Measurements from ENCODE around the gene SWI5.
A peak's percentile ranks its signal among the peaks of the same experiment; 100 is the strongest.
"Not testable (repeated sequence)": the region's sequence is repeated elsewhere in the genome, so short reads cannot be mapped to it uniquely, and the experiment has no call there.

SWI5 gene
- 2.8 to 5.7 reads per million in 2 donors for total RNA-seq

DNA sequence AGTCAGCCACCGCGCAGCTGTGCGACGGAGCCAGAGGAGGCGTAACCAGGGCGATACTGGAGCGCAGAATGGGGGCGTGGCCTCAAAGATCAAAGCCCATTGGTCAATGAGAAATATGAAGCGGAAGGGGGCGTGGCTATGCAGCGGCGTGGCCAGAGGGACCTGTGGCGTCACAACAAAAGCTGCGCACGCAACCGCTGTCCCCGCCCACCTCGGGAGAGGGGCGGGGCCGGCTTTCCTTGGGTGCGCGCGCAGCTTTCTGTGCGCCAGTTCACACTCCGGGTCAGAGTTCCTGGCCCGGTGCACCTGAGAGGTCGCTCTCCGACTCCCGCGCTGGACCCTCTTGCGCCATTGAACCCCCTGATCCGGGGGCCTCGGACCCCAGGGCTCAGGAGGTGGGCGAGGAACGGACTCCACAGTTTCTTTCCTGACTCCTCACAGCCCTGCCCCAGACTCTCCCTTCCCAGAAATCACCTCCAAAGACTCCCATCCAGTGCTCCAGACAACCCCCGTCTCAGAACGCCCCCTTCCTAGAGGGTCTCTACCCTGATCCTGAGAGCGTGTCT, at the start of gene SWI5:
Gene SWI5 (plus strand): TSS at position 269 of the 566 bp plus-strand sequence.
- DNase-seq: peak; percentile 99 to 100 (median 99)

- no peak for DNase-seq
Measured at GRCh38 chr9:128226412-128226801, 49.7 kb upstream of the SWI5 start.

DNA sequence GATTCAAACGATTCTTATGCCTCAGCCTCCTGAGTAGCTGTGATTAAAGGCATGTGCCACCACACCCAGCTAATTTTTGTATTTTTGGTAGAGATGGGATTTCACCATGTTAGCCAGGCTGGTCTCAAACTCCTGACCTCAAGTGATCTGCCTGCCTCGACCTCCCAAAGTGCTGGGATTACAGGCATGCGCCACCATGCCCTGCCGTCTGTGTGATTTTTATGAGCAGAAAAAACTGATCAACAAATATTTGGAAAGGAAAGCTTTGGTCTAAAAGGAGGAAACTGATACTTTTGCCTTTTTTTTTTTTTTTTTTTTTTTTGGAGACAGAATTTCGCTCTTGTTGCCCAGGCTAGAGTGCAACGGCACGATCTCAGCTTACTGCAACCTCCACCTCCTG, 45.2 kb upstream of the SWI5 start:
- DNase-seq: not testable (repeated sequence)

DNA sequence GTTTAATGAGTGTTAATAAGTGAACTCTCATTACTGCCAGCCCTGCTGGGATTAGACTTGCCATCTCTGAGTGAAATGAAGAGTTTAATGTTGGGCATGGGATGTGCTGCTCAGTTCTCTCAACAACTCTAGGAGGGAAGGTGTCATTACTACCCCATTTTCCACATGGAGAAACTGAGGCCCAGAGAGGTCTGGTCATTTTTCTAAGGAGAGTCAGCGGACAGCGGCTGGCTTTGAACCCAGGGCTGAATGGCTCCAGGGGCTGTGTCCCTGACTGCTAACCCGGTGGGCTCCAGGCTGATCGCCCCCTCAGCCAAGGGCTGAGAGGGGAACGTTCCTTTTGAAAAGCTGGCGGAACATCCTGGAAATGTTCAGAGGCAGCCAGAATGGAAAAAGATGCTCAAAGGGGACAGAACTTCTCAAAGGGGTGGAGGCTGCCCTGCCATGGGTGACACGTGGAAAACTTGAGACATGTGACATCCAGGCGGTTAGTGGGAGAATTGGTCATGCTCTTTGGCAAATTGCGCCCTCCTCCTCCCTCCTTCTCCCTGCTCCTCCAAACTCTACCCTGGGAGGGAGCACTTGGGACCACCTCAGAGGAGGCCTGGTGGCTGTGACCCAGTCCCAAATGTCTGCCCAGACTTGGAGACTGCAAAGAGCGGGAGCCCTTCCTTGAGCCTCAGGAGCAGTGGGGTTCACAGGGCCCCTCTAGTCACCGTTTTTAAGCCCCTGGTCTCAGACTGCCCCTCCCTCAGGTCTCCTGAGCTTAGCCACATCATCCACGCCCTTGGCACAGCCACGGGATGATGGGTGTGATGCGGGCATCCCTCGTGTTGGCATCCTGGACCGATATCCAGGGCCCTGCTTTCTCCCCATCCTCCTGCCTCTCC, 44.2 kb upstream of the SWI5 start:
- DNase-seq: no peak

- DNase-seq: no peak
Measured at GRCh38 chr9:128232528-128233428, 43.3 kb upstream of the SWI5 start.

DNA sequence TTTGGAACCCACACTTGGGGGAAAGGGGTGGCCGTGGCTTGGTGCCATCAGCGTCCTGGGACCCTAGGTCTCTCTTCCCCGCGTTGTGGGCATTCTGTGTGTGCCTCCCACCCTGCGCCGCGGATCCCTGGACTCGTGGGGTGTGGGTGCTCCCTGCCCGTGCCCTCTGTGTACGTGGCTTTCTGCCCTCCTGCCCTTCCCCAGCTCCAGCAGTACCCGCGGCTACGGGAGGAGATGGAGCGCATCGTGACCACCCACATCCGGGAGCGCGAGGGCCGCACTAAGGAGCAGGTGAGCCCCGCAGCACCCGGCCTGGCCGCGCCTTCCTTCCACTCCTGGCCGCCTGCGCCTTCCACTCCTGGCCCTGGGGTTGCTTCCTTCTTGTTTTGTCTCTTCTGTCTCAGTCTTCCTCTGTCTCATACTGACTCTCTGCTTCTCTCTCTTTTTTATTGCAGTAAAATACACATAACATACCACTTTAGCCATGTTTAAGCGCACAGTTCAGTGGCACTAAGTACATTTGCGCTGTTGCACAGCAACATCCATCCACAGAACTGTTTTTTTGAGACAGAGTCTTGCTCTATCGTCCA, 42.2 kb upstream of the SWI5 start:
- DNase-seq: no peak

- DNase-seq: no peak
Measured at GRCh38 chr9:128242124-128242523, 34.0 kb upstream of the SWI5 start.

DNA sequence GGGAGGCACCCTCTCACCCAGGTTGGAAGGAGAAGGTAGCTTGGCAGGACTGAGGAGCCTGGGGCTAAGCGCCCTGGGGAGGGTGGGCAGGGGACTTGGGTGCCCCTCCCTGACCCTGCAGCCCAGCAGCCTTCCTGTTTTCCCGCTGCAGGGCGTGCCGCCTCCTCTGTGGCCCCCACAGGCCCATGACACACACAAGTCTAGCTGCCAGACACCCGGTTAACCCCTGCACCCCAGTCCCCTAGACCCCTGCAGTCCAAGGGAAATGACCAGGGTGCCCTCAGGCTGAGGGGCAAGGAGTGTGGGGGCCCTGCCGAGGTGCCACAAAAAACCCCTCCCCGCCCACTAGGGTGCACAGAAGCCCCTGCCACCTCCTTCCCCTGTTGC, 33.3 kb upstream of the SWI5 start:
- no peak for DNase-seq

GRCh38 chr9:128243215-128244018, 32.7 kb upstream of the SWI5 start:
- DNase-seq: peak in 1 of 5 experiments; percentile 53

- DNase-seq: no peak
Measured at GRCh38 chr9:128244091-128244836, 31.8 kb upstream of the SWI5 start.

GRCh38 chr9:128244837-128245231, 31.2 kb upstream of the SWI5 start:
- DNase-seq: no peak

DNA sequence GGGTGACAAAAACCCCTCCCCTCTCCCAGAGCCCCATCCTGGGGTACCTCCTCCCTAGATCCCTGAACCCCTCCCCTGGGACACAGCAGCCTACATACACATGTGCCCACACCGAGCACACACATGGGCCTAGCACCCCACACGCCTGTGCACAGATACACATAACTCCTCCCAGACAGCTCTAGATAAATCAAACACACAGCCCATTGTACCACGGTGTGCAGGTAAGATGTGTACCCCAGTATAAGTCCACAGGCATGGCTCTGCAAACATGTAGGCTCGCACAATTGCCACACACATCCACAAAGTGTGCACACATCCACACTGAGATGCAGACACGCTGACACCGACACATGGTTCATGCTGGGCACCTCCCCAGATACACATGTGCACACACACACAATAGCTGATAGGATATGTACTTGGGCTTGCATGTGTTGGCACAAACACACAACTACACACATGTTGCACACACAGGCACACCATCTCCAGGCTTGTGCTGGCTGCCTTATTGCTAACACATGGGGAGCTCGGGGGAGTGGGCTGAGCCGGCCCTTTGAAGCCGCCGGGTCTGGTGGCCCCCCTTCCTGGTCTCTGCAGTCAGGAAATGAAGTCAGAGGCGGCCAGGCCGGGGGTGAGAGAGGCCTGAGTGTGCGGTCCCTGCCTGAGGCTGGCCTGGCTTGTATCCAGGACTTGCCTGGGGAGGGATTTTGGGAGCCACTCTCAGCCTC, 30.5 kb upstream of the SWI5 start:
- DNase-seq: no peak

GRCh38 chr9:128246471-128246870, 29.6 kb upstream of the SWI5 start:
- no peak for DNase-seq

GRCh38 chr9:128247226-128247803, 28.8 kb upstream of the SWI5 start:
- DNase-seq: no peak

GRCh38 chr9:128249558-128249907, 26.5 kb upstream of the SWI5 start:
- DNase-seq: no peak

- peak; percentile 87 to 99 (median 97) for DNase-seq
Measured at GRCh38 chr9:128249908-128250838, 25.9 kb upstream of the SWI5 start.

DNA sequence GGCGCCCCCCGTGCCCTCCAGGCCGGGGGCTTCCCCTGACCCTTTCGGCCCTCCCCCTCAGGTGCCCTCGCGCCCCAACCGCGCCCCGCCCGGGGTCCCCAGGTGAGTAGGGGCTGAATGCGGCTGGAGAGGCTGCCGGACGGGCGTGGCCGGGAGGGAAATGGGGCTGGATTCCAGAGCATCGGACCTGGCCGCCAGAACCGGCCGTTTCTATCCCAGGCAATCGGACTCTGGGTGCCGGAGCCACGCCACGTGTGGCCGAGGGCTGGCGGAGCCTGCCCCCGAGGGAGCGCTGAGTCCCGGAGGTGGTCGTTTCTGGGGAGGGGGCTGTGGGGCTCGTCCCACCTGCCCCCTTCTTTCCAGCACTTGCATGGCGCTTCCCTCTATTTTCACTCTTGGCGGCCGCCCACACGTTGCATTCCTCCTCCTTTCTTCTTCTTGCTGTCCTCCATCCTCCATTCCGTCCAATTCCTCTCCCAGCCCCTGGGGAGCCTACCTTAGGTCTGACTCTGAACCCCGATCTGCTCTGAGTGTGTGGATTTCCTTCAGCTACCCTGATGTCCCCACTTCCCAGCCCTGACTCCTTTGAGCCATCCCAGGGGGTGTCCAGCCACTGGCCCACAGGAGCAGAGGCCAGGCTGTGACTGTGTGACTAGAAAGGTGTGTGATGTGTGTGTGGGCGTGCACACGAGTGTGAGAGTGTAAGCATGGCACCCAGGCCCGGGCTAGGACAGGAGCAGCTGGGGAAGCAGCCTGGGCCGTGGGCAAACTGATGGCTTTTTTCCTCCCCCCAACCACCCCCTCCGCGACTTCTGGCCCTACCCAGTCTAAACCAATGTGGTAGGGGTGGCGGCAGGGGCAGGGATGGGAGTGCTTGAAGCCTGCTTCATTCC, 25.0 kb upstream of the SWI5 start:
- no peak for DNase-seq

DNA sequence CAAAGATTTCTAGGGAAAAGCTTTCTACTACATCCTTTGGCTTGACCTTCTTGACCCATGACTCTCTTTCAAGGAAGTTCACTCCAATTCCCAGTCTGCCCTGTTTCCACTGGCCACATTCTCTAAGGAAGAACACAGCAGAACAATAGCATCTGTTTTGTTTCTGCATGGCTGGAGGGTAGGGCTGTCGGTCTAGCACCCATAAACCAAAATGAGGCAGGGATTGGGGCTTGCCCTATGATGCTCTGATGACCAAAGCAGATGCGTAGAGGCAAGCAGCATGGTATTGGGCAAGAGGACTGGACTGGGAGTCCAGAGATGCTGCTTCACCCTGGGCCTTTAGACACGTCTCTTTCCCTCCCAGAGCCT, 24.4 kb upstream of the SWI5 start:
- no peak for DNase-seq
